Amniotic stem cell (primary cell): Measurements from ENCODE around the gene C11orf71.

Experiments
- DNase-seq: peaks from one replicate; lab custom pipeline; 2025; lab: John Stamatoyannopoulos, UW

Gene C11orf71

GRCh38 chr11:114359342-114359741 lies 41.0 kb downstream of the C11orf71 start:
- DNase-seq = no peak

DNA sequence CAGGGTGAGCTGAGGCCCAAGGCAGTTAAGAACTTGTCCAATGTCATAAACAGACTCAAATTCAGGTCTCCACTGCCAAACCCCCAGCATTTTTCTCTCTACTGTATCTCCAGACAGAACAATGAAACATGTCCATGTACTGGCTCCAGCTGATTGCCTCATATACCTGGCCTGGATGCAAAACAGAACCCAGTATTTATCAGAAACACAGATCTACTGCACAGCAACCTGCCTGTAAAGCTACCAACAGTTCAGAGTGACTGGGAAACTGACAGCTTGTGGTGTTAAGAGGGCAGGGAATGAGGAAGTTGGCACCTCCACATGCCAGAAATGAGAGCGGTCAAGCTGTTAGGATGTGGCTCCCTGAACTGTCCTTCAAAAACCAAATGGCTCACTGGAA lies 41.6 kb downstream of the C11orf71 start:
- no peak for DNase-seq

DNA sequence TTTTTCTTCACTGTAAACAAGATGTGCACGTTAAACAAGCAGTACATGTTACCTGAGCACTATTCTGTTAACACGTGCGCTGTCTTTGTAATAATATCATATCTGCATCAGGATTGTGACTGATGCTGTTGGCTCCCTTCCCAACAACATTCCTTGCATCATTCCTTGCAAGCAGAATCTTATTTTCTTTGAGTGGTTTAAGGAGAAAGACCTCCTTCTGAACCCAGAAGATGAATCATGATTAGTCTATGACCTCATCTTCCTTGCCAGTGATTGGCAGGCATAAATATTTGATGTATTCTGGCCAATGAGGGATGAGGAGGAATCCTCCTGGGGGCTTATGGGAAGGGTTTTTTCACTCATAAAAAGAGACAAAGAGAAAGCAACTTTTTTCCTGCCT lies 46.2 kb downstream of the C11orf71 start:
- peak; percentile 32 for DNase-seq

DNA sequence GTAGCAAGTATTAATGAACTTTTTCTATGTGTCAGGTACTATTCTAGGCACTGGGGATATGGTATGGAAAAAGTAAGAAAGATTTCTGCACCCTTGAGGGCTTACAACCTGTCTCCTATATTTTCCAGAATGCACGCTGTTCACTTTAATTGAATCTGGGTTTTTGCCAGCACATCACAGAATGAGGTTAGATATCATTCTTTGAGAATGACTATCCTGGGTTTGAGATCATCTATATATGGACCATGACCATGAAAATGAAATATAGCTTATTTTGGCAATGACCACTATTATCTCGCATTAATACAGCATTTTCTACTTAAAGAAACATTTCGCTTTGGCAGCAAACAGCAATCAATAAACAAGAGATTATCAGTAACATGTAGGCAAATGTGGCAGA lies 46.9 kb downstream of the C11orf71 start:
- DNase-seq = no peak

- no peak for DNase-seq
Measured at GRCh38 chr11:114350022-114350421, 50.3 kb downstream of the C11orf71 start.
